CD4-positive, CD25-positive, alpha-beta regulatory T cell (primary cell): ENCODE results near the gene DPP10. TPM values are rescaled to one million over a fixed set of nuclear protein-coding genes. Genes with fewer than 3 reads are reported as not detected.

Experiments
- ATAC-seq, 2 donors: fragments of 150-1000 bp; cut with Tn5 transposase; one replicate each; pipeline ENCODE4 v1.10.0; 2021; ENCODE audit warnings: low read depth in 2 of 2, moderate number of reproducible peaks in 2 of 2, moderate library complexity in 1 of 2
- DNase-seq, 3 donors: peaks; one replicate each; pipeline versions ENCODE4 v3.0.0 to v3.0.0-alpha.2; 2012 to 2022; ENCODE audit warnings: mixed read lengths in 1 of 3
- H3K27ac ChIP-seq: one replicate; pipeline ENCODE4 v1.7.0; 2013; ENCODE audit warnings: mild to moderate bottlenecking, low read length; ENCODE audit not compliant: insufficient read depth, poor library complexity, severe bottlenecking
- H3K27me3 ChIP-seq: one replicate; pipeline ENCODE4 v1.7.0; 2013; ENCODE audit warnings: low read length; ENCODE audit not compliant: control insufficient read depth, insufficient read depth
- H3K36me3 ChIP-seq: one replicate; pipeline ENCODE4 v1.7.0; 2013; ENCODE audit warnings: mild to moderate bottlenecking, low read length, moderate library complexity; ENCODE audit not compliant: control insufficient read depth, insufficient read depth
- H3K4me1 ChIP-seq: 2 replicates; pipeline ENCODE4 v1.7.0; 2013; ENCODE audit warnings: mild to moderate bottlenecking, low read length; ENCODE audit not compliant: insufficient read depth, control insufficient read depth, poor library complexity, severe bottlenecking
- H3K4me3 ChIP-seq: one replicate; pipeline ENCODE4 v1.7.0; 2013; ENCODE audit warnings: low read depth, mild to moderate bottlenecking, low read length, moderate library complexity
- H3K9me3 ChIP-seq, 2 experiments: 1 replicate in 1 of 2; 2 replicates in 1 of 2; pipeline ENCODE4 v1.7.0; 2013; ENCODE audit warnings: low read length in 2 of 2, mild to moderate bottlenecking in 1 of 2, moderate library complexity in 1 of 2; ENCODE audit not compliant: control insufficient read depth in 2 of 2
- H3K27ac Mint-ChIP-seq, 3 donors: one replicate each; pipeline ENCODE4 v1.8.0; 2020 to 2022; ENCODE audit warnings: mild to moderate bottlenecking in 3 of 3, mixed read lengths in 3 of 3, moderate library complexity in 2 of 3
- H3K27me3 Mint-ChIP-seq: one replicate; pipeline ENCODE4 v1.8.0; 2022; ENCODE audit warnings: mild to moderate bottlenecking, mixed read lengths
- H3K36me3 Mint-ChIP-seq: one replicate; pipeline ENCODE4 v1.8.0; 2020; ENCODE audit warnings: mixed read lengths
- H3K4me1 Mint-ChIP-seq, 4 donors: one replicate each; pipeline ENCODE4 v1.8.0; 2020 to 2022; ENCODE audit warnings: mixed read lengths in 4 of 4, mild to moderate bottlenecking in 1 of 4
- H3K4me3 Mint-ChIP-seq, 4 donors: one replicate each; pipeline ENCODE4 v1.8.0; 2020 to 2022; ENCODE audit warnings: mild to moderate bottlenecking in 4 of 4, mixed read lengths in 4 of 4, moderate library complexity in 3 of 4
- H3K9me3 Mint-ChIP-seq, 7 donors: one replicate each; pipeline ENCODE4 v1.8.0; 2020 to 2022; ENCODE audit warnings: mixed read lengths in 7 of 7, mild to moderate bottlenecking in 3 of 7, moderate library complexity in 2 of 7
- polyA plus RNA-seq, 4 donors: library from polyadenylated mRNA; unstranded; fragments of 300-500 nt; fragmentation: Illumina TruSeq; gene quantifications; one replicate each; pipeline ENCODE4 v1.2.3, GENCODE V29; 2021
- total RNA-seq: library from RNA; stranded (reverse); gene quantifications from one replicate; pipeline ENCODE4 v1.2.3, GENCODE V29; 2022

DPP10 gene
- total and polyA plus RNA-seq, 5 donors from 2014 or later, result not detected

DNA sequence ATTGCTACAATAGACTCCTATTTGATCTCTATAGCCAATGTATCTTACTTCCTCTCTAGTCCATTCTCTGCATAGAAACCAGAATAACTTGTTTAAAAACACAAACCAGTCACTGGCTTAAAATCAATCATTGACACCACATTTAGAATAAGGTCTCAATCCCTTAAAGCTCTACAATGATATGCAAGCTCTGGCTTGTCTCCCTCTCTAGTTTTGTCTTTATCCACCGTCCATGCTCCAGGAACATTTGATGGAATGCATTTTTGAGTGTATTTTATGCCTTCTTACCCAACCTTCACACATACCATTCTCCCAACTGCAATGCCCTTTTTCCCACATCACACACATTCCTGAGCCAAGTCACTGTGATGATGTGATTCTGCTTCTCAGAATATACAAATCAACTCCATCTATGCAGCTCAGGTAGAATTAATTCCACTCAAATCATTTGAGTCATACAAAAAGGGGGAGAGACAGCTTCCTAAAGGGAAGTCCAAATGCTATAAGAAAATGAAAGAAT is 1107.2 kb downstream of the DPP10 start:
- H3K9me3 ChIP-seq, result peaks cover 1 to 3% of the 10 kb centered on the region in 2 experiments
- no peaks in the 10 kb centered on the region for H3K4me1 ChIP-seq
- H3K27me3 ChIP-seq, result no peaks in the 10 kb centered on the region
- no peaks in the 10 kb centered on the region for H3K36me3 ChIP-seq
- Mint-ChIP-seq H3K27me3 (no peaks in the 10 kb centered on the region), H3K27ac (no peak overlapping the region), H3K4me1 (no peaks in the 10 kb centered on the region), H3K9me3 (peaks cover 0 to 26% (median 10%) of the 10 kb centered on the region in 7 donors), H3K36me3 (no peaks in the 10 kb centered on the region), H3K4me3 (no peak overlapping the region)
- DNase-seq (no peak), ATAC-seq (no peak)
- H3K27ac ChIP-seq, result no peak overlapping the region
- no peak overlapping the region for H3K4me3 ChIP-seq

DNA sequence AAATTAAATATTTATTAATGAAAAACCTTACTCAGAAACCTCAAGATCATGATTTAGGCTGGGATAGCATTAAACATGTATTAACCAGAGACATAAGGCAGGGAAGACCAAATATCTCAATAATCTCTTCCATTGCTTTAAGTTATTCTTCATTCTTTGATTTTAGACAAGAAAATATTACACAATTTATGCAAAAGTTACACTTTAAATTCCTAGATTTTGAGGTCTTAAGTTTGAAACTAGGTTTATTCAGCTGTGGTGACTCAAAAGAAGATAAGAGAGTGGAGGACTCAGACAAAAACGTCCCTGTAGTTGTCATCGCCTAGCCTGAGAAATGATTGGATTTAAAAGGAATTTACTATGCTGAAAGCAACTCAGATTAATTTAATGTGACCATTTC is 1110.3 kb downstream of the DPP10 start:
- H3K27me3 ChIP-seq, result no peaks in the 10 kb centered on the region
- H3K9me3 Mint-ChIP-seq, result peaks cover 0 to 24% (median 9%) of the 10 kb centered on the region in 7 donors
- no peaks in the 10 kb centered on the region for H3K4me1 ChIP-seq
- peaks cover 4% of the 10 kb centered on the region in 2 experiments for H3K9me3 ChIP-seq
- ATAC-seq, result no peak
- H3K4me3 ChIP-seq, result no peak overlapping the region
- H3K36me3 Mint-ChIP-seq, result no peaks in the 10 kb centered on the region
- no peaks in the 10 kb centered on the region for H3K4me1 Mint-ChIP-seq
- no peak for DNase-seq
- H3K36me3 ChIP-seq, result no peaks in the 10 kb centered on the region
- no peak overlapping the region for H3K4me3 Mint-ChIP-seq
- no peak overlapping the region for H3K27ac Mint-ChIP-seq
- H3K27ac ChIP-seq, result no peak overlapping the region
- no peaks in the 10 kb centered on the region for H3K27me3 Mint-ChIP-seq

DNA sequence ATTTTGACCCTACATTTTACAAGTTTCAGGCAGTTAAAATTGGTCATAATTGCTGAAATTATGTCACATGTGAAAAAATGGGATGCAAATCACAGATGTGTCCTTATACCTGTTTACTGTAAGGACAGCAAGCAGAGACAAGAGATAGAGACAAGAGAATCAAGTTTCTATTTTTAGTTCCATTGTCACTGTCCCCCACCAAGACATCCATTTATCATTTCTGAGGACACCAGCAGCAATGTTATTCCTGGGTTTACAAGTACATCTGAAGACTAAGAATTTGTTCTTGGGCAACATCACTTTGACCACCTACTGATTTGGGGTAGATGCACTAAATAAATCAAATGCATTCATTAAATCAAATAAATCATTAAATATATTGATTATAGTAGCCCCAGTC is 1111.7 kb downstream of the DPP10 start:
- H3K4me1 ChIP-seq, result no peaks in the 10 kb centered on the region
- no peak overlapping the region for H3K27ac ChIP-seq
- H3K27me3 ChIP-seq, result no peaks in the 10 kb centered on the region
- Mint-ChIP-seq H3K36me3 (no peaks in the 10 kb centered on the region), H3K27me3 (no peaks in the 10 kb centered on the region), H3K4me1 (no peaks in the 10 kb centered on the region), H3K9me3 (peaks cover 0 to 17% (median 7%) of the 10 kb centered on the region in 7 donors), H3K27ac (no peak overlapping the region), H3K4me3 (no peak overlapping the region)
- ATAC-seq, result no peak
- H3K36me3 ChIP-seq, result no peaks in the 10 kb centered on the region
- peaks cover 4% of the 10 kb centered on the region in 2 experiments for H3K9me3 ChIP-seq
- DNase-seq, result no peak
- no peak overlapping the region for H3K4me3 ChIP-seq

DNA sequence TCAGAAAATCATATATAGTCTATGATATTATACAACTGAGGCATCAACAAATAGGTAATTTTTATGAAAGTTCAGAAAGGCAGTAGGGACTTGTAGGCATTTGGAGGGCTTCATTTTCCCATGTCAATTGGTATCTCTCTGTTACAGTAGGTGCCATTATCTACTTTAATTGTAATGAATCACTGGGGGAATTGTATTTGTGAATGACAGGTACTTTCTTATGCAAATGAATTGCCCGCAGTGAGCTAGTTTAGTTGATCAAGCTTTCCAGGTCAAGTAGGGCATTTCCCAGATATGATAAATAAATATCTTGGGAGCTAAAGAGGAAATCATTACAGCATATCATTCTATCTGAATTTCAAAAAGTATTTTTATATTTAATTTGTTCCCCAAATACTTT is 1116.3 kb downstream of the DPP10 start:
- H3K36me3 ChIP-seq, result no peaks in the 10 kb centered on the region
- Mint-ChIP-seq H3K27ac (no peak overlapping the region), H3K9me3 (peaks cover 5 to 18% (median 11%) of the 10 kb centered on the region in 7 donors), H3K36me3 (no peaks in the 10 kb centered on the region), H3K27me3 (no peaks in the 10 kb centered on the region), H3K4me3 (no peak overlapping the region), H3K4me1 (no peaks in the 10 kb centered on the region)
- H3K27me3 ChIP-seq, result no peaks in the 10 kb centered on the region
- H3K9me3 ChIP-seq, result peaks cover 1 to 4% of the 10 kb centered on the region in 2 experiments
- H3K4me3 ChIP-seq, result no peak overlapping the region
- no peak overlapping the region for H3K27ac ChIP-seq
- no peak for ATAC-seq
- no peaks in the 10 kb centered on the region for H3K4me1 ChIP-seq
- no peak for DNase-seq

DNA sequence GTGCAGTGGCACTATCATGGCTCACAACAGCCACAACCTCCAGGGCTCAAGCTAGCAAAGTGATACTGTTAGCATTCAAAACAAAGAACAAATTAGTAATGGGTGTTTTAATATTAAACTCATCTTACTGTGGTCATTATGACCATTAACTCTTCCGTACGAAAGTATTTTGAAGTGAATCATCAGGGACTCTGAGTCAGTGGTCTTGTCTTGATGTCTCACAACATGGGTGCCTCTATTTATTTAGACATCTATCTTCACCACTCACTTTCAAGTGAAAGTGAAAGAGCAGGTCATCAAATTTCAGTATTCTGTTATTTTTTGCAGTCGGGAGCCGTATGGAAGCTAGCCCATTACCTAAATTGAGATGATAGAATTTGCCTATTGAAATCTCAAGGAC is 1118.2 kb downstream of the DPP10 start:
- Histone ChIP-seq H3K27me3 (no peaks in the 10 kb centered on the region), H3K27ac (no peak overlapping the region), H3K4me1 (no peaks in the 10 kb centered on the region), H3K4me3 (no peak overlapping the region), H3K9me3 (peaks cover 0 to 1% of the 10 kb centered on the region in 2 experiments), H3K36me3 (no peaks in the 10 kb centered on the region)
- Mint-ChIP-seq H3K4me3 (no peak overlapping the region), H3K27ac (no peak overlapping the region), H3K4me1 (no peaks in the 10 kb centered on the region), H3K36me3 (no peaks in the 10 kb centered on the region), H3K9me3 (peaks cover 3 to 20% (median 13%) of the 10 kb centered on the region in 7 donors), H3K27me3 (no peaks in the 10 kb centered on the region)
- DNase-seq, result no peak
- ATAC-seq, result no peak

DNA sequence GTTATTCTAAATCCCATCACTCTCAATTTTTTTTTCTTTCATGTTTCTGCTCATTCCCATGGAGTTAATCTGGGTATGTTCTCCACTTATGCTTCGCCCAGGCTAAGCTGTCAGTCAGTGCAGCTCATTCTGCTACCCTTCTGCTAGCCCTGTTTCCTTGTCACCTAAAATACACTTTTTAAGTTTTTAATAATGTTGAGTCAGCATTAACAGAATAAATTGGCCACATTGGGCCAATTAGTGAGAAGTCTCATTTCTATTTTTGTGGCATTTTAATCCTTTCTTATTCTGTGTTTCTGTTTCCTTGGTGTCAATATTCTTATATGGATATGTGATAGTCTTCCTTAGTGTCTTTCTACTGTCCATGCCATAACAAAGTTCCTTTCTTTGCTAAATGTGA is 1126.2 kb downstream of the DPP10 start:
- ATAC-seq, result no peak
- Histone ChIP-seq H3K27ac (no peak overlapping the region), H3K9me3 (peaks cover 0 to 2% of the 10 kb centered on the region in 2 experiments), H3K4me1 (no peaks in the 10 kb centered on the region), H3K27me3 (no peaks in the 10 kb centered on the region), H3K36me3 (no peaks in the 10 kb centered on the region), H3K4me3 (no peak overlapping the region)
- no peaks in the 10 kb centered on the region for H3K27me3 Mint-ChIP-seq
- peaks cover 3 to 14% (median 6%) of the 10 kb centered on the region in 7 donors for H3K9me3 Mint-ChIP-seq
- no peak overlapping the region for H3K4me3 Mint-ChIP-seq
- no peak overlapping the region for H3K27ac Mint-ChIP-seq
- DNase-seq, result no peak
- H3K4me1 Mint-ChIP-seq, result no peaks in the 10 kb centered on the region
- H3K36me3 Mint-ChIP-seq, result peaks cover 6% of the 10 kb centered on the region

DNA sequence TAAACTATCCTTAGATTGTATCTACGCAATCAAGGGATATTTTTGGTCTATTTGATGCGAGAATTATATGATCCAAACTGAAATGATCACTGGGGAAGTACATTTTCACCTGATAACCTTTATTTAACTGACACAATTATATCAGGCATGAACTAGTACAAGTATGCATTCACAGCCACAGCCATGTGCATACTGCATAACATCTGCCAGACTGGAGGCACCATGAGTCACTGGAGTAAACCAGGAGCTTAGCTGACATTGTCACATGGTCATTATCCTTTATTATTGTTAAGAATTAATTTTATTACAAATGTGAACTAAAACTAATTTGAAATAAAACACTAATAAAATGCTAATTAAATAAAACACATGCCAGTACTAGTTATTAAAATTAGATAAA is 1127.1 kb downstream of the DPP10 start:
- Mint-ChIP-seq H3K9me3 (peaks cover 5 to 23% (median 10%) of the 10 kb centered on the region in 7 donors), H3K27ac (no peak overlapping the region)

DNA sequence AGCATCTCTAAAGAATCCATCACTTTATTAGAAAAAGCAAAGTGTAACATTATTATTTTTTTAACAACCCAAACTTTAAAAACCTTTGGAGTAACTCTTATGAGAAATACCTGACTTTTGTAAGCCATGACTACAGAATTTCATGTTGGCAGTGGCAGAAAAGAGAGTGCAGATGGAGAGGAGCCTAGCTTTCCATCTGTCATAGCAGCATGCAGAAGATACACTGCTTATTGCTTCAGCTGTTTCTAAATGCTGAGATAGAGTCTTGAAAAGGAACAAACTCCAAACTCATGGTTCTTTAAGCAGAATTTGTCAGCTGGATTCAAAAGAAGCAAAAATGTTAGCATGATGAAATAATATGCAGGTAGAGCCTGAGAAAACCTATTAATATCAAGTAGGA is 1130.3 kb downstream of the DPP10 start:
- no peak overlapping the region for H3K27ac ChIP-seq
- H3K4me3 ChIP-seq, result no peak overlapping the region
- peaks cover 7 to 27% (median 10%) of the 10 kb centered on the region in 7 donors for H3K9me3 Mint-ChIP-seq
- no peaks in the 10 kb centered on the region for H3K4me1 ChIP-seq
- H3K4me1 Mint-ChIP-seq, result peaks cover 0 to 4% (median 0%) of the 10 kb centered on the region in 4 donors
- H3K27ac Mint-ChIP-seq, result no peak overlapping the region
- no peaks in the 10 kb centered on the region for H3K36me3 ChIP-seq
- ATAC-seq (no peak), DNase-seq (no peak)
- H3K36me3 Mint-ChIP-seq, result peaks cover 6% of the 10 kb centered on the region
- peaks cover 3 to 6% of the 10 kb centered on the region in 2 experiments for H3K9me3 ChIP-seq
- no peaks in the 10 kb centered on the region for H3K27me3 ChIP-seq
- no peak overlapping the region for H3K4me3 Mint-ChIP-seq
- H3K27me3 Mint-ChIP-seq, result no peaks in the 10 kb centered on the region

More for the DNA sequence above, 1127.1 kb downstream of the DPP10 start:
- DNase-seq (no peak), ATAC-seq (no peak)
- Mint-ChIP-seq H3K36me3 (peaks cover 6% of the 10 kb centered on the region), H3K4me3 (no peak overlapping the region), H3K4me1 (peaks cover 0 to 4% (median 0%) of the 10 kb centered on the region in 4 donors), H3K27me3 (no peaks in the 10 kb centered on the region)
- Histone ChIP-seq H3K27ac (no peak overlapping the region), H3K4me3 (no peak overlapping the region), H3K27me3 (no peaks in the 10 kb centered on the region), H3K36me3 (no peaks in the 10 kb centered on the region), H3K9me3 (peaks cover under 1 to 2% of the 10 kb centered on the region in 2 experiments), H3K4me1 (no peaks in the 10 kb centered on the region)
